Astrocyte of the hippocampus (primary cell): Measurements from ENCODE around the gene CHST11.

Experiments
- DNase-seq: peaks from one replicate; pipeline ENCODE4 v3.0.0; 2011; ENCODE audit warnings: low read depth, low spot score

The CHST11 gene

GRCh38 chr12:104758771-104759170 lies 302.0 kb downstream of the CHST11 start:
- DNase-seq, result no peak

DNA sequence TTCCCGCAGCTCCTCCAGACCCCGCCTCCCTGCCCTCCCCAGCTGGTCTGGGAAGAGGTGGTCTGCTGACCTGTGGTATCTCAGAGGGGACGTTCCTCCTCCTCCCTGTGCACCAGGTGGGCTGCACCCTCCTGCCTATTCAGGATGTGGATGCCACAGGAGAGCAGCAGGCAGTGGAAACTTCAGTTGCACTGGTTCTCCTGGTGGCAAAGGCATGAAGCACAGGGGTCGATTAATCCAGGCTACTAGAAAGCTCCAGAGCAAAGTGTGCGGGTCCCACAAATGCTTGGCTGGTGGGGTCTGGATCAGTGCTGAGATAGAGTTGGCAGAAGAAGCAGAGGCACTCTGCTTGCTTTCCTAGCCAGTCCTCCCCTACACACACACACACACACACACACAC lies 304.3 kb downstream of the CHST11 start:
- no peak for DNase-seq

DNA sequence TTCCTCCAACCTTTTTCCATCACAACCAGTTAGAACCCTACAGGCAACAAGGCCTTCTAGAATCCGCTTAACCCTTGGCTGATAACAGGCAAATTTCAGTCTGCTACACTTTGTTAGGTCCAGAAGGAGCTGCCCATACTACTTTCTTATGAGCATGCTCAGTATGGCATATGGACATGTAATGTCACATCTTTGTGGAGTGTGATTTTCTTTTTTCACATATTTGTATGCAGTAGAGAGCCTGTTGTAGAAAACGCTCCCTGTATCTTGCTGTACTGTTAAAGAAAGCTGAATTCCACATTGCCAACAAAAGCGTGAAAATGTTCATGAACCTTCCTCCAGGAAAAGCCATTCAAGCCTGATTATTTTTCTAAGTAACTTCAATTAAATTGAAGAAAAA lies 304.9 kb downstream of the CHST11 start:
- no peak for DNase-seq

DNA sequence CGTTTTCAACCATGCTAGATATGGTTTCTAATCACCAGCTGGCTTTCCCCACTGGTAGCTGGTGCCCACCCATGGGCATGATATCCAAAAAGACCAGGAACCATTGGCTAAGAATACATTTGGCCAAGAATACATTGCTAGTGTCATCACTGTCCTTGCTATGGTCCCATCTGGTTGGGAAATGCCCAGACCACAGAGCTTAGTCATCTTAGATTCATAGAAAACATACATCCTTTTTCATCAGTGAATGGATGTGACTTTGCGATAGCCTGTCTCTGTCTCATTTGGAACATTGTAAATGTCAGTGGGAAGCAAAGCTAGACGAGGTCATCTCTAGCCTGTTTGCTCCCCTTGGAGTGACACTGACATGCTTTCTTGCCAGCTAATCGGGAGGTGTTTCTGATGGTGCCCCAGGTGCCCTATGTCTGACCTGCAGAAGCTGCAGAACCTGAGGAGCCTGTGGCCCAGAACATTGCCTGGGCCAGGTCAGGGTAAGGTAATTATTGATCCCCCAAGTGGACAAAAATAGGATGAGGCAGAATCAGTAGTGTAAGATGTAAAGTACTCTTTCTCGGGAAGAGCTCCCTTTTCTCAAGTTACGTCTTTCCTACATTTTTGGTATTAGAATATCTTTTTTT lies 306.5 kb downstream of the CHST11 start:
- DNase-seq, result no peak

- DNase-seq, result no peak
Measured at GRCh38 chr12:104764225-104765091, 307.7 kb downstream of the CHST11 start.

- DNase-seq, result no peak
Measured at GRCh38 chr12:104767261-104767660, 310.5 kb downstream of the CHST11 start.

DNA sequence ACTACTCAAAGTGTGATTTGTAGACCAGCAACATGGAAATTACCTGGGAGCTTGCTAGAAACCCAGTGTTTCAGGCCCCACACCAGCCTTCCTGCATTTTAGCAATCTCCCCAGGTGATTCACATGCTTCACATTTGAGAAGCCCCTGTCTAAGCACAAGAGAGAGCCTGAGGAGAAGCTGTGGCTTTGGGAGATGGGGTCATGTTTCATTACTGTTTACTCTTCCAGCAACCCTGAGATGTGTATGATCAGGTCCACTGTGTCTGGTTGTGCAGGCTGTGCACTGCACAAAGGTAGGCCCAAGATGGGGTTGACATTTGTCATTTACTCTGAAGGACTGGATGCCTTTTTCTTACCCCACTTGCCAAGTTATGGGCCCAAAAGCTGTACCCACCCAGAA lies 311.3 kb downstream of the CHST11 start:
- no peak for DNase-seq

- no peak for DNase-seq
Measured at GRCh38 chr12:104769144-104769561, 312.4 kb downstream of the CHST11 start.

DNA sequence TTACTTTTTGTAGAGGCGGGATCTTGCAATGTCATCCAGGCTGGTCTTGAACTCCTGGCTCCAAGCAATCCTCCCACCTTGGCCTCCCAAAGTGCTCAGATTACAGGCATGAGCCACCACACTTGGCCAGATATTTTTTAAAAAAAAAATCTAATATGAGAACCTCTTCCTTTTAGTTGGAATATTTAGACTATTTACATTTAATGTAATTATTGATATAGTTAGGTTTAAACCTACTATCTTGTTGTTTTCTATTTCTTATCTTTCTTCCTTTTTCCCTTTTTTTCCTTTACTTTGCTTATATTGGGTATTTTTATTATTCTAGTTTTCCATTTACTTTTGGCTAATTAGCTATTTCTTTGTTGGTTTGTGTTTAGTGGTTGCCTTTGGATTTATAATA lies 315.6 kb downstream of the CHST11 start:
- DNase-seq, result no peak

DNA sequence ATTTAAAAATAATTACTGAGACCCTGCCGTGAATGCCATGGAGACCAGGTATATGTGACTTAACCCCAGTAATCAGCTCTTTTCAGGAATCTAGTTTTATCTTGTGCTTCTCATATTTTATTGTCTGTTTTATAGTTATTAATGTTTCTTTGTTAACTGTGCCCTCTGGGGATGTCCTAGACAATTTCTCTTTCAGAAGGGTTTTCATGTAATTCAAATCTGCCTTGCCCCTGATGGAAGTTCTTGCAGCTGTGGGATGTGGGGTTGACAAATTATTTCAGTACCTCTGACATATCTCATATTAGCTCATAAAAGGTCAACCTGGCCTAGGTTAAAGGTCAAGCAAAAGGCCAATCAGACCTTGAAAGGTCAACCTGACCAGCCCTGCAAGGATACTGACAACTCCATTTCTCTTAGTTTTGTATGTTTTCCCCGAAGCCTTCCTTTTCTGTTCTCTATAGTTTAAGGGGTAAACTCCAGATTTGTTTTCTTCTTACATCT lies 319.0 kb downstream of the CHST11 start:
- no peak for DNase-seq

DNA sequence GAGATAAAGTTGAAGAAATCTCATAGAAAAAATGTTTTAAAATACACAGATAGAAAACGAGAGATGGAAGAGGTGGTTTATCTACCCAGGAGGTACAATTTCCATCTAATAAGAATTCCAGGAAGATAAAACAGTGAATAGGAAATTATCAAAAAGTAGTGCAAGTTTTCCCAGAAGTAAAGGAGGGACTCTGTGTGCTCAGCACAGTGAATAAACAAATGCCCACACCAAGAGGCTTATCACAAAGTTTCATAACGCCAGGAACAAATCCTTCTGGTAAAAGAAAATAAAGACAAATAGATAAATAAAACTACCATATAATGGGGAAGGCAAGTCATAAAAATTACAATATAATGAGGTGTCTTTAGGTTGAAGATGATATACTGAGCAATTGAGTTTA lies 322.4 kb downstream of the CHST11 start:
- no peak for DNase-seq

DNA sequence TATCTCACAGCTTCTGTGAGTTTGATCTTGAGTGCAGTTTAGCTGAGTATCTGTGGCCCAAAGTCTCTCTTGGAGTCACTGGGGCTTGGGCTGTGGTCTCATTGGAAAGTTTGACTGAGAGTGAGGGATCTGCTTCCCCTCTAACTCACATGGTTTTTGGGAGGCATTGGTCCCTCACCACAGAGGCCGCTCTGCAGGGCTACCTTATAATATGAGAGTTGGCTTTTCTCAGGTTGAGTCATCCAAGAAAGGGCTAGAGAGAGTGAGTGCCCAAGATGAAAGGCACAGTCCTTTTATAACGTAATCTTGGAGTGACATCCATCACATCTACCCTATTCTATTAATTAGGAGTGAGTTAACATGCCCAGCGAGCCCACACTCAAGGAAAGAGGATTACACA lies 325.5 kb downstream of the CHST11 start:
- DNase-seq, result no peak

DNA sequence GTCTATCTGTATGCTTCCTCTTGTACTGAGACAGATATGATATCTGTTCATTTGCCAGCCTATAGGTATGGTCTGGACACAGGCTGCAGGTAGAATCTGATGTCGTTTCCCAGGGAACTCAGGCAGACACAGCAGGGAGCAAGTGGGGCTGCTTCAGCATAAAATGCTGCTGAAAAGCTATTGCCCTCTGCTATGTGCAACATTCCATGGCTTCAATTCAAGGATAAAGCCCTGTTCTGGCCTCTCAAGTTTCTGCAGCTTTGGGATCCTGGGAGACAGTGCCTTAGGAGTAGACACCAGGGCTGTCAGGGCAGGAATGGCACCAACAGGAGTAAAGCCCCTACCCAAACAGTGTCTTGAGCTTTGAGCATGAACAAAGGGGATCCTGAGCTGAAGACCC lies 327.8 kb downstream of the CHST11 start:
- DNase-seq, result peak; percentile 47

DNA sequence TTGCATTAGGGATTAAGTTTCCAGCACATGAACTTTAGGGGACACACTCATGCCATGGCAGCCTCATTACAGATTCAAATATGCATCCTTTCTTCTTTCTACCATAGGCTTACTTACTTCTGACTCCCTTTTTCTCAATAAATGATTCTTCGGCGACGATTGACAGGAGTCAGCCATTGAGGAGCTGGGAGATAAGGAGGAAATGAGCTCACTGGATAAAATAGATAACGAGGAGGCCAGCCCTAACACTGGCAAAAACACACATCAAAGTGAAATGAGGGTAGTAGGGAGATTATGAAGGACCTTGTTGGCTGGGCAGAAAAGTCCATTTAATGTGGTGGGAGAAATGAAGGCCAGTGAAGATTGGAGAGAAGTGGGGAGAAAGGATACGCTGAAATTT lies 329.1 kb downstream of the CHST11 start:
- no peak for DNase-seq

- DNase-seq, result no peak
Measured at GRCh38 chr12:104786352-104786751, 329.6 kb downstream of the CHST11 start.

GRCh38 chr12:104788840-104789271 lies 332.1 kb downstream of the CHST11 start:
- DNase-seq, result peak; percentile 34

DNA sequence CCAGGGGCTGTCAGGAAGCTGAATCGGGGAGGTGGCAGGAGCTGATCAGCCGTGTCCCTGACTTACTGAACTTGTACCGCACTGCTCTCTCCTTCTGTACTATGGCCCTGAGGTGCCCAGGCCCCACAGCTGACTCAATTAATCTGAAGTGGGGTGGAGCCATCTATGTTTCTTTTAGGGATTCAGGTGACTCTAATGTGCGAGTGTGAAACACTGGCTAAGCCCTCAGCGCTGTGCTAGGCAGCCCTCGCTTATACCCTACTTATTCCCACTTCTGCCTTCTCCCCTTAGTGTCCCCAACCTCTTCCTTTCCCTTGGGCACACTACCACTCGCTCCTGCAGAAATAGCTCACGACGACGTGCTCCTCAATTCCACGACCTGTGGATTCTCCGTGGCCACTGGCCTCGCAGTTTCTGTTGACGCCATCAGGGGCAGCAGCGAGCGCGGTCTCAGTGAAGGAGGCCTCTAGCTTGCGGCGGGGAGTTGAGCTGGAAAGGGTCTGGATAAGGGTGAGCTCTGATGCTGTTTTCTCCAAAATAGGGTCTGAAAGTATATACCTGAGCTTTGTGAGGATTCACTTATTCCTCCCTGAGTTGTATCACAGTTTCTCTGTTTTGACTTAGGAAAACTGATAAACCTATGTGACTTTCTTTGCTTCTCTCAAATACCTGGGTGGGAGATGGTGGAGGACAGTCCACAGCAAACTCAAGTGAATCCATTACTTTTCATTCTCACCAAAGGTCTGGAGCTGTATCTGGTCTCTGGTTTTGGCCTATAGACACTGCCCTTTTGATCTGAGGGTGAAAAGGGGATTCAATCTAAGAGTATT lies 333.8 kb downstream of the CHST11 start:
- DNase-seq, result no peak

- peak; percentile 90 for DNase-seq
Measured at GRCh38 chr12:104792570-104792969, 335.8 kb downstream of the CHST11 start.

GRCh38 chr12:104793285-104793684 lies 336.5 kb downstream of the CHST11 start:
- peak; percentile 84 for DNase-seq

GRCh38 chr12:104793968-104794367 lies 337.2 kb downstream of the CHST11 start:
- DNase-seq, result no peak

GRCh38 chr12:104796475-104796862 lies 339.7 kb downstream of the CHST11 start:
- no peak for DNase-seq

GRCh38 chr12:104799458-104799857 lies 342.7 kb downstream of the CHST11 start:
- DNase-seq, result no peak
